OCI-M2 (cell line): Measurements from ENCODE around the gene MBD6.

Experiments
- DNase-seq: peaks from one replicate; lab custom pipeline; 2025; ENCODE audit not compliant: unreplicated experiment; lab: John Stamatoyannopoulos, UW

MBD6 gene

DNA sequence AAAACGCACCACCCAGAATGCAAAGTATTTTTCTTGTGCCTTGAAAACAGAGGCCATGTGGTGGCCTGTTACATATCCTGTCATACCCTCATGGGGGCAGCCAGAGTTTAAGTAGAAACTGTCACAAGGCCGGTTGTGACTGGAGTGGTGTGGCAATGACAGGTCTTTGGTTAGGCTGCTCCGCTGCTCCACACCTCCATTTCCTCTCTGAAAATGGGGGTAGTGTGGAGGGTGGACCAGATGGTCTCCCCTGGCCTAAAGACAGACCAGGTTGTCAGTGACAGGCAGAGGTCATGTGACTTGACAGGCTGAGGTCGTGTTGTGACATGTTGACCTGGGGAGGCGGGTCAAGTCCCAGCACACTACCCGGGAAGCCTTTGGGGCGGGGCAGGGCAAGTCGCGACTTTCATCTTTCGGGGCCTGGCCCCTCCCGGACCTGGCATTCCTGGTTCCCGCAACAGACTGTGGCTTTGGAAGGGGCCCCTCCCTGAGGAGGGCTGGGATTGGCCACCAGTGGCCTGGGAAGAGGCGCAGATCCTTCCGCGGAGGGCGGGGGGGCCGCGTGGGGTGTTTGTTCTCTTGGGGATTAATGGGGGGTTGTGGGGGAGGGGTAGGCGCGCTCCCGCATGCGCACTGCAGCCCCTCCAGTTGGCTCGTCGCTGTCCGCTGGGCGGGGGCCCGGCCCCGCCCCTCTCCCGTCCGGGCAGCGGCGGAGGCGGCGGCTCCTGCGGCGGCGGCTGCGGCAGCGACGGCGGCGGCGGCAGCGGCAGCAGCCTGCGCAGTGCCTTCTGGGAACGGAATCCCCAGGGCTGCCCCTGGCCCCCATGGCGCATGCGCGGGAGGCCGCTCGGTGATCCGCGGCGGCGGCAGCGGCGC lies at the start of gene MBD6:
TSS of gene MBD6 (plus strand) at position 814 of the 876 bp plus-strand sequence. CDS start 1,480 bp downstream, outside the sequence.
- DNase-seq, result peak; percentile 63

GRCh38 chr12:57473392-57473791 lies 49.2 kb upstream of the MBD6 start:
- DNase-seq, result no peak

DNA sequence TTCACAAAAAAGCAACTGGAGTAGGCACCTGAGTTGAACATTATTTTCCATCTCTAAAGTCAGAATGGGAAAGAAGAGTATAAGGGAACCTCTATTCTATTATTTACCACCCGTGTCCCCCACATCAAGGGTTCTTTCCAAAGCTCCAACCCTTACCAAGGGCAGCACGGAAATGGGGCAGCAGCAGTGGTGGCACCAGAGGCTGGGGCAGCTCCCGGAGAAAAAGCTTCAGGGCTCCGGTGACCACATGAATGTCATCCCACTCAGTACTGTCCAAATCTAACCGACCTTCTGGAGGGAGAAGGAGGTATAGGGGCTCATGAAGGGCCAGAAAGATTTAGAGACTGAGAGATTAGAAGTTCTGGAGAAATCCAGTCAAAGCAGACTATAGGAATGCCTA lies 48.7 kb upstream of the MBD6 start:
- DNase-seq, result no peak

DNA sequence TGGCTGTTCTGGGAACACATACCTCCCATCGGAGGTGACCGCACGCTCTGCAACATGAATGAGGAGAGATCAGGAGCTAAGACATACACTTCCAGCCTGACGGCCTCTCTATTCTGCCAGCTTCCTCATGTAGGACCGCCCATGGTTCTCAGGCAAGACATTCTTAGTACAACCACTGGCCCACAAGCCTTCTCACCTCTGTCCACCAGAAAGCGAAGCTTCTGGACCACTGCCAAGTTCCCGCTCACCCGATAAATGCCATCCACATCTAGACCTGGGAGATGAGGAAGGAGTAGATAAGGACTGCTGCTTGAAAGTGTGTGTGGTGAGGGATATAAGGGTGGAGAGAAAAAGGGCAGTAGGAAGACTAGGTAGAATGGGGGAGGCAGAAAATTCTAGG lies 48.2 kb upstream of the MBD6 start:
- DNase-seq, result no peak

- no peak for DNase-seq
These were observed 47.8 kb upstream of the MBD6 start for GRCh38 chr12:57474862-57475261.

- no peak for DNase-seq
These were observed 47.1 kb upstream of the MBD6 start for GRCh38 chr12:57475271-57476161.

DNA sequence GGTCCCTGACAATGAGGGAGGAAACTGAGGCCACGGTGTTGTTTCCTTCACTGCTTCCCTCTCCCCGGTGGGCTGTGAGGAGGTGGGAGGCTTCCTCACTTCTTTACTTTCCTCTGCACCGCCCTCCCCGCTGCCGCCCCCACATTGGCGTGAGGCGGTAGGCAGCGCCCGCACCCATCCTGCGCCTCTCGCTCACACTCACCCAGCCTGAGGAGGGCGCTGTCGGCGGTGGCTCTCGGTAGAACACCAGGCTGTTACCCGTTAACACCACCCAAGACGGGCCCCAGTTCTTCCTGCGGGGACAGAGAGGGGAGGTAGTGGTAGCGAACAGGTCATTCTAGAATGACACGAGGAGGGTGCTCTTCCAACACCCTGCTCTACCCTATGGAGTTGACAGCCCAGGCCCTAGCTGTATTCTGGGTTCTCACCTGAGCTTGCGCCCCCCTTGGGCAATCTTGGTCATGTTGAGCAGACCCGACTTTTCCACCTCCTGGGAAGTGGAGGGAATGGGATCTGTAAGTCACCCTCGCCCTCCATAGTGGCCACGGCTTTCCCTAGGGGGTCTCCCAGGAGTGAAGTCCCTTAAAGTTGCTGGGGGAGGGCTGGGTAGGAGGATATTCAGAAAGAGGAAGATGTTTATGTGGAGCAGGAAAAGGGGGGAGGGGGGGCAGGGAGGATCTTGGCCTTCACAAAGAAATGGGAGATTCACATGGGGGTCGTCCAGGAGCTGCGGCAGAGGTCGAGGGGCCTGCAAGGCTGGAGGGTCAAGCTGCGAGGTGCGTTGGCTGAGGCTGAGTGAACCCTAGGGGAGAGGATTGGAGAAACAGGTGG lies 46.2 kb upstream of the MBD6 start:
- DNase-seq, result no peak

DNA sequence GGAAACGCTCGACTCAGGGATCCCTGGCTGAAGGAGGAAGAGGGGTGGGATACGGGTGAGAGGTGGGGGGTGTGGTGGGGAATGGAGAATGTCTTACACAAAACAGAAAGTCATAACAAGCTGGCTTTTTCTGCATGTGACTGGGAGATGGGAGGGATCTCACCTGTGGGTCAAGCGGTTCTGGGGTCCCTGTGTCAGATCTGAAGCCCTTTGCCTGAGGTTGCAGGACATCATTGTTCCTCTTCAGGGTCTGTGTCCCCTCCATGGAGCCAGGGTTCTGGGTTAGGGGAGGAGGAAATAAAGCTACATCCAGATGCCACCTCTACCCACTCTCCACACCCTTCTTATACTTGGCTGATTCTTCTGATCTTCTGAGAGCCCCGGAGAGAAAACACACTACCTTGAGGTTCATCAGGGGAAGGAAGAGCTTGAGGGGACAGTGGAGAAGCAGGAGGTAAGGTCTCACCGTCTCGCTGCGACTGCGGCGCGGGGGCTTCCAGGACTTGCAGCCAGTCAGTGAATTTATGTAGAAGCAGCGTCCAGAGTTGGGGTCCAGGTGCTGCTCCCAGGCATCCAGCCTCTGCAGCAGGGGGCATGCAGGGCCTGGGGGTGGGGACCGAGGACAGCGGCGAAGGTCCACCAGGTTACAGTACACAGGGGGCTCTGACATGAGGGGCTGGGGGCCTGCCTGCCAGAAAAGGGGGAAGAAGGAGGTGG lies 45.5 kb upstream of the MBD6 start:
- no peak for DNase-seq

DNA sequence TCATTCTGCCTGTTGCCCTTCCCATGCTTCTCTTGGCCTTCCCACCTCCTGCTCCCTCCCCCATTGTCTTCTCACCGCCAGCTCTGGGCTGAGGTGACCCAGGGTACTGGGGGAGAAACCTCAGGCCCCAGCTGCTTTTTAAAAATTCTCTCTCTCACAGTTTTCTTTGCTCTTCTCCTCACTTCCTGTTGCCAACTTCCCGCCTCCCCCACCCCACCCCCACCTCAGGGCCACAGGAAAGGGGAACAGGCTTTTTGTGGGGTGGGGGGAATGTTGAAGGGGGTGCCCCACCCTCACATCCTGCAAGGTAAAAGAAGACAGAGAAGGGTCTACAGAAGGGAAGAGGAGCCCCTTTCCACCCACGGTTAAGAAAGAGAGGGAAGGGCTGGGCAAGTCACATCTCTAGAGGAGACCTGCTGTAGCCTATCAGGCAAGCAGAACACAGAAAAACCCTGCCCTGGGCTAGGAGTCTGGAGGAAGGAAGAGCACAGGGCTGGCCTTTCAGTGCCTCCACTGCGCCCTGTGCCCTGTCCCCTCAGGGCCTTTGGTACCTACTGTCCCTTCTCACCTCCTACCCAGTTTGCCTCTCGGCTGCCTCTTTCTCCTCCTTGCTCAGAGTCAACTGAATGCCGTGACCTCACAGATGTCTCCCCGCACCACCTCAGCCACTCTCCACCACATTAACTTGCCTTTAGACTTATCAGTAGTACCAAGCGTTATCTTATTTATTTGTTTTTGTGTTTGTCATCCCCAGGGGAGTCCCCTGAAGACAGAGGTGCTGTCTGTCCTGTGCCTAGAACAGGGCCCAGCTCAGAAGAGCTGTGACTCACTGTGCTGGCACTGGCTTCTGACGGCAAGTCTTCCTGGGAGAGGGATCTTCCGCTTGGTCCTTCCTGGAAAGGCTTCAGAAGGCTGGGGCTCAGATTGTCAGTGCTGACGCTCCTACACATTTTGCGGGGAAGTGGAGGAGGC lies 44.6 kb upstream of the MBD6 start:
- DNase-seq, result no peak

DNA sequence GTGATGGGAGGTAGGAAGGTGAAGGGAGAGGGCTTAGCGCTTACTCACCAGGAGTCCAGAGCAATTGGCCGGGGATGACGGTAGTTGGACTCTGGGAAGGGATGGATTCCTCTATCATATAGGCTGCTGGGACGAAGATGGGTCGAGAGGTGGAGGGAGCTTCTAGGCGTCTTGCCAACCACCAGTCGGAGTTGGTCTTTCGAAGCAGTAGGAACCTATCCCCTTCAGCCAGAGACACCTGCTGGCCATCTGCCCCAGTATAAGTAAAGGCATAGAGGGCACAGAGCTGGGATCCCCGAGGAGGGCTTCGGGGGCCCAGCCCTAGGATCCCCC lies 43.6 kb upstream of the MBD6 start:
- no peak for DNase-seq

- no peak for DNase-seq
These were observed 43.1 kb upstream of the MBD6 start, which contains the start of gene ARHGAP9 for GRCh38 chr12:57479376-57480115. Gene ARHGAP9 (minus strand): TSS chr12:57479866. CDS start chr12:57479406, 460 bp downstream.

- DNase-seq, result no peak
These were observed 41.0 kb upstream of the MBD6 start for GRCh38 chr12:57481671-57482070.

- DNase-seq, result no peak
These were observed 39.2 kb upstream of the MBD6 start for GRCh38 chr12:57483466-57483865.

DNA sequence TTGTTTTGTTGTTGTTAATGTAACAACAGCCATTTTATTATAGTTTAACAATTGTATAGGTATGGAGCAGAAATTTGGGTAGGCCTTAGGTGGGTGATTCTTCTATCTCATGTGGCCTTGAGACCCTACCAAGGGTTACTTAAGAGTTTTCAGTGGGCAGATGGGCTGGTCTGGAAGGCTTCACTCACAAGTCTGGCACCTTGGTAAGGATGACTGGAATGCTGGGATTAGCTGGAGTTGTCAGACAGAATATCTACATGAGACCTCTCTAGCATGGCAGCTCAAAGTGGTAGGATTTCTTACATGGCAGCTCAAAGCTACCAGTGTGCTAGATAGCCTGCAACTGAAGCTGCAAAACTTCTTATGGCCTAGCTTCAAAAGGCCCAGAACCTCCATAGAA lies 36.9 kb upstream of the MBD6 start:
- no peak for DNase-seq

DNA sequence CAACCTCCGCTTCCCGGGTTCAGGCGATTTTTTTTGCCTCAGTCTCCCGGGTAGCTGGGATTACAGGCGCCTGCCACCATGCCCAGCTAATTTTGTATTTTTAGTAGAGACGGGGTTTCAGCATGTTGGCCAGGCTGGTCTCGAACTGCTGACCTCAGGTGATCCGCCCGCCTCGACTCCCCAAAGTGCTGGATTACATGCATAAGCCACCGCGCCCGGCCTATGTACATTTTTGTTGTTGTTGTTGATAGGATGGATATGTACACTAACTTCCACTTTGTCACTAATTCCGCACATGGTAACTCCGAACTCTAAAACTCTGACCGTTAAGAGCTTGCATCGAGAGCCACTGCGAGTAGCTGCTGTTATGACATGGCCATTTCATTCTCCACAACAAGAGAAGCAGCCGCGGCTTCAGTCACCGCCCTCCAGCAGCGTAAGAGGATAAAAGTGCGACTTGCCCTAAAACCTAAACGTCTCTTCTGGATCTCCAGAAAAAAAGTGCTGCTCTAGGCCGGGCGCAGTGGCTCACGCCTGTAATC lies 35.5 kb upstream of the MBD6 start:
- no peak for DNase-seq

DNA sequence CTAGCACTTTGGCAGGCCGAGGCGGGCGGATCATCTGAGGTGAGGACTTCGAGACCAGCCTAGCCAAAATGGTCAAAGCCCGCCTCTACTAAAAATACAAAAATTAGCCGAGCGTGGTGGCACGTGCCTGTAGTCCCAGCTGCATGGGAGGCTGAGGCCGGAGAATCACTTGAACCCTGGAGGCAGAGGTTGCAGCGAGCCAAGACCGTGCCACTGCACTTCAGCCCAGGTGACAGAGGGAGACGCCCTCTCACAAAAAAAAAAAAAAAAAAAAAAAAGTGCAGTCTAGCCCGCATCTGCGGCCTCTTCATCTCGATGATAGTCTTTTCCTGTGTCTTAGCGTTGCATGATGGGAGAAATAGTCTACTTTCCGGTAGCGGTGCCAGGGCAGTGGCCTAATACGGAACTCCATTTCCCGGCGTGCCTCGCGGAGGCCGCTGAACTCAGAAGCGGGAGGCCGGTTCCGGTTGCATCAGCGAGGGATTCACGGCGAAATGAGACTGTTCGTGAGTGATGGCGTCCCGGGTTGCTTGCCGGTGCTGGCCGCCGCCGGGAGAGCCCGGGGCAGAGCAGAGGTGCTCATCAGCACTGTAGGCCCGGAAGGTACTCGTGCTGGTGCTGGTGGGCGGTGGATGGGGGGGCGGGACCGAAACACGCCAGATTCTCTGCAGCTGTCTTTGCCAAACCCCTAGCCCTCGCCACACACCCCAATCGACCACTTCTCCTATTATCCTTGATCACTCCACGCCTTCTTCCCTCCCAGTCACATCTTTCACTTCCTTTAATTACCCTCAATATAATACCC lies 34.8 kb upstream of the MBD6 start, which contains the start of gene MARS1:
TSS of gene MARS1 (plus strand) at position 472 of the 805 bp plus-strand sequence. CDS start at position 495, 23 bp downstream.
- peak; percentile 79 for DNase-seq

- no peak for DNase-seq
These were observed 34.0 kb upstream of the MBD6 start for GRCh38 chr12:57488402-57489156.
